Breast epithelium (tissue), 3 donors: ENCODE results near the gene LINGO3.

ENCODE experiments used
- POLR2A ChIP-seq: fragments of 450-650 bp; IDR thresholded peaks from one replicate; pipeline ENCODE4 v1.6.1; 2016; ENCODE audit warnings: antibody characterized with exemption, mild to moderate bottlenecking, moderate library complexity
- TF ChIP-seq, protein P1 (sequence below), 3 donors: fragments of 450-650 bp; IDR thresholded peaks; one replicate each; pipeline ENCODE4 v1.5.1; 2016 to 2017; ENCODE audit warnings: antibody characterized with exemption in 3 of 3, mild to moderate bottlenecking in 3 of 3, moderate library complexity in 3 of 3

DNA sequence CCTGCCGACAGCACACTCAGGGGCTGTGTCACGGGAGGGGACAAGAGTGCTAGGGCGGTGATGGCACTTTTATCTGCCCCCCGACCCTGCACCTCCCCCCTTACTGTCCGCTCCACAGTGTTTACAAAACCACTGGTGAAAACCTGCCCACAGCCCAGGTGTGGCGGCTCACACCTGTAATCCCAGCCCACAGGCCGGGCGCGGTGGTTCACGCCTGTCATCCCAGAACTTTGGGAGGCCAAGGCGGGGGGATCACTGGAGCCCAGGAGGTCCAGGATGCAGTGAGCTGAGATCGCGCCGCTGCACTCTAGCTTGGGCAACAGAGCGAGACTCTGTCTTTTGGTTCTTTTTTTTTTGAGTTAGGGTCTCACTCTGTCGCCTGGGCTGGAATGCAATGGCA, 11.8 kb downstream of the LINGO3 start:
- TF ChIP-seq POLR2A = no peak
- TF ChIP-seq, protein P1, sequence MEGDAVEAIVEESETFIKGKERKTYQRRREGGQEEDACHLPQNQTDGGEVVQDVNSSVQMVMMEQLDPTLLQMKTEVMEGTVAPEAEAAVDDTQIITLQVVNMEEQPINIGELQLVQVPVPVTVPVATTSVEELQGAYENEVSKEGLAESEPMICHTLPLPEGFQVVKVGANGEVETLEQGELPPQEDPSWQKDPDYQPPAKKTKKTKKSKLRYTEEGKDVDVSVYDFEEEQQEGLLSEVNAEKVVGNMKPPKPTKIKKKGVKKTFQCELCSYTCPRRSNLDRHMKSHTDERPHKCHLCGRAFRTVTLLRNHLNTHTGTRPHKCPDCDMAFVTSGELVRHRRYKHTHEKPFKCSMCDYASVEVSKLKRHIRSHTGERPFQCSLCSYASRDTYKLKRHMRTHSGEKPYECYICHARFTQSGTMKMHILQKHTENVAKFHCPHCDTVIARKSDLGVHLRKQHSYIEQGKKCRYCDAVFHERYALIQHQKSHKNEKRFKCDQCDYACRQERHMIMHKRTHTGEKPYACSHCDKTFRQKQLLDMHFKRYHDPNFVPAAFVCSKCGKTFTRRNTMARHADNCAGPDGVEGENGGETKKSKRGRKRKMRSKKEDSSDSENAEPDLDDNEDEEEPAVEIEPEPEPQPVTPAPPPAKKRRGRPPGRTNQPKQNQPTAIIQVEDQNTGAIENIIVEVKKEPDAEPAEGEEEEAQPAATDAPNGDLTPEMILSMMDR (IDR thresholded peaks at IDR 0.05) = no peak
